Neuron (in vitro differentiated cells): ENCODE measurements around the gene EXOC3L4.

Source experiments
- H2AFZ ChIP-seq: one replicate; pipeline ENCODE4 v1.6.1; 2013; ENCODE audit warnings: low read depth, mild to moderate bottlenecking, inconsistent platforms, low read length, moderate library complexity
- H3K27me3 ChIP-seq: one replicate; pipeline ENCODE4 v1.6.1; 2013; ENCODE audit warnings: low read length; ENCODE audit not compliant: insufficient read depth
- H3K36me3 ChIP-seq: one replicate; pipeline ENCODE4 v1.6.1; 2013; ENCODE audit warnings: low read length; ENCODE audit not compliant: insufficient read depth
- H3K4me1 ChIP-seq: one replicate; pipeline ENCODE4 v1.6.1; 2013; ENCODE audit warnings: low read length; ENCODE audit not compliant: insufficient read depth
- H3K4me3 ChIP-seq: 2 replicates; pipeline ENCODE4 v1.5.1; 2013; ENCODE audit warnings: mild to moderate bottlenecking, low read length, moderate library complexity
- H3K9me3 ChIP-seq: one replicate; pipeline ENCODE4 v1.6.1; 2013; ENCODE audit warnings: low read length

EXOC3L4 gene

DNA sequence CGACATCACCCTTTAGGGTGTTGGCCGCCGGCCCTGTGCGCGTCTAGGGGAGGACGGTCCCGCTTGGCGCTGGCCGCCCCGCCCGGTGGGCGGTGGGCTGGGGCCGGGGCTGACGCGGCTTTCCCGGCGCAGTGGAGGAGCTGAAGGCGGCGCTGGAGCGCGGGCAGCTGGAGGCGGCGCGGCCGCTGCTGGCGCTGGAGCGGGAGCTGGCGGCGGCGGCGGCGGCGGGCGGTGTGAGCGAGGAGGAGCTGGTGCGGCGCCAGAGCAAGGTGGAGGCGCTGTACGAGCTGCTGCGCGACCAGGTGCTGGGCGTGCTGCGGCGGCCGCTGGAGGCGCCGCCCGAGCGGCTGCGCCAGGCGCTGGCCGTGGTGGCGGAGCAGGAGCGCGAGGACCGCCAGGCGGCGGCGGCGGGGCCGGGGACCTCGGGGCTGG is 32.4 kb downstream of the EXOC3L4 start:
- Histone ChIP-seq H2AFZ (peak overlapping the region; percentile 8), H3K4me3 (peak overlapping the region; percentile 9), H3K36me3 (no peaks in the 10 kb centered on the region), H3K9me3 (no peaks in the 10 kb centered on the region), H3K4me1 (peaks cover 7% of the 10 kb centered on the region), H3K27me3 (peaks cover 54% of the 10 kb centered on the region)

- H3K36me3 ChIP-seq, result no peaks in the 10 kb centered on the region
- H2AFZ ChIP-seq, result no peak overlapping the region
- H3K4me1 ChIP-seq, result peaks cover 2% of the 10 kb centered on the region
- H3K27me3 ChIP-seq, result peaks cover 49% of the 10 kb centered on the region
- no peaks in the 10 kb centered on the region for H3K9me3 ChIP-seq
- H3K4me3 ChIP-seq, result no peak overlapping the region
These were observed 32.8 kb downstream of the EXOC3L4 start for GRCh38 chr14:103127356-103127755.

GRCh38 chr14:103127861-103128598 is 33.5 kb downstream of the EXOC3L4 start:
- Histone ChIP-seq H3K36me3 (no peaks in the 10 kb centered on the region), H3K27me3 (peaks cover 49% of the 10 kb centered on the region), H3K4me1 (no peaks in the 10 kb centered on the region), H3K4me3 (no peak overlapping the region), H2AFZ (no peak overlapping the region), H3K9me3 (no peaks in the 10 kb centered on the region)

DNA sequence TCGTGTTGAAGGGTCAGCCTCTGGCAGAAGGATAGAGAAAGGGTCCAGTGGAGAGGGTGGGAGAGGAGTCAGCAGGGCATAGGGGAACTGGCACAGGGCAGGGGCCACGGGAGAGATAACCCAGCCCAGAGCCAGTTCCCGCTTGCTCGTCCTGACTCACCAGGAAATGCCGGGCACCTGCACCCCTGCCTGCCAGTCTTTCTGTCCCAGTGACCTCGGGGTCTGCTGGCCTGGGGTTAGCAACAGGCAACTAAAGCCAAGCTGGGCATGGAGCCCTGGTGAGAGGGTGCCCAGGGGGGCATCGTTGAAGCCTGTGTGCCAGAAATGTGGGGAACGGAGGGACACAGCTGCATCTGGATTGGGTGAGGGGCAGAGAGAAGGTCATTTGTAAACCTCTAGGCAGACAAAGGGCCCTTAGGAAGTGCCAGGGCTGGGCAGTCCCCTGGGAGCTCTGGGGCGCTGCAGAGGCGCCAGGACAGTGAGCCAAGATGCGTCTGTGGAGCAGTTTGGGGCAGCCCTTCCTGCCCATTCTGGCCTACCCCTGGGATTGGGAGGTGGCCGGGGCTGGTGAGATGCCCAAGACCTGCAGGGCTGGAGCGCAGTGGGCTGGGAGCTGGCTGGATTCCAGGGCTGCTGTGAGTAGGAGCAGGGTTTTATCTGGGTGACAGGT is 34.2 kb downstream of the EXOC3L4 start:
- no peak overlapping the region for H3K4me3 ChIP-seq
- H3K4me1 ChIP-seq, result no peaks in the 10 kb centered on the region
- H3K36me3 ChIP-seq, result no peaks in the 10 kb centered on the region
- no peak overlapping the region for H2AFZ ChIP-seq
- no peaks in the 10 kb centered on the region for H3K9me3 ChIP-seq
- peaks cover 52% of the 10 kb centered on the region for H3K27me3 ChIP-seq

GRCh38 chr14:103129301-103130016 is 34.9 kb downstream of the EXOC3L4 start:
- no peaks in the 10 kb centered on the region for H3K4me1 ChIP-seq
- H3K36me3 ChIP-seq, result no peaks in the 10 kb centered on the region
- H2AFZ ChIP-seq, result no peak overlapping the region
- H3K9me3 ChIP-seq, result no peaks in the 10 kb centered on the region
- H3K27me3 ChIP-seq, result peaks cover 52% of the 10 kb centered on the region
- H3K4me3 ChIP-seq, result no peak overlapping the region

- H3K36me3 ChIP-seq, result no peaks in the 10 kb centered on the region
- no peak overlapping the region for H2AFZ ChIP-seq
- peaks cover 52% of the 10 kb centered on the region for H3K27me3 ChIP-seq
- no peak overlapping the region for H3K4me3 ChIP-seq
- no peaks in the 10 kb centered on the region for H3K4me1 ChIP-seq
- no peaks in the 10 kb centered on the region for H3K9me3 ChIP-seq
These were observed 35.7 kb downstream of the EXOC3L4 start for GRCh38 chr14:103130017-103130764.

DNA sequence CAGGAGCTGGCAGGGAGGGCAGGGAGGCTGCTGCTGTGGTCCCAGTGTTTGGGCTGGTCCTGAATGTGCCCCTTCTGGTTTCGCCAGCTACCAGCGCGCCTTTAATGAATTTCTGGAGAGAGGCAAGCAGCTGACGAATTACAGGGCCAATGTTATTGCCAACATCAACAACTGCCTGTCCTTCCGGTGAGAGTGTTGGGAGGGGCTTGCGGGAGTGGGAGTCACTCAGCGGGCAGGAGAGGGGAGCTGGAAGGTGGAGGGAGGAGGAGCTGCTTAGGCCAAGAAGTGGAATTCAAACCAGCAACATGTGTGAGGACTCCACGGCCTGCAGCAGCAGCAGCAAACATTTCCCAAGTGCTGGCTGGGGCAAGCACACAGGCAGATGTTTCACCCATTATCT is 36.4 kb downstream of the EXOC3L4 start:
- H3K36me3 ChIP-seq, result no peaks in the 10 kb centered on the region
- H2AFZ ChIP-seq, result no peak overlapping the region
- H3K4me3 ChIP-seq, result no peak overlapping the region
- peaks cover 44% of the 10 kb centered on the region for H3K27me3 ChIP-seq
- no peaks in the 10 kb centered on the region for H3K4me1 ChIP-seq
- H3K9me3 ChIP-seq, result no peaks in the 10 kb centered on the region

GRCh38 chr14:103131580-103131979 is 37.1 kb downstream of the EXOC3L4 start:
- Histone ChIP-seq H3K4me3 (no peak overlapping the region), H3K27me3 (peaks cover 40% of the 10 kb centered on the region), H3K36me3 (no peaks in the 10 kb centered on the region), H3K9me3 (no peaks in the 10 kb centered on the region), H3K4me1 (no peaks in the 10 kb centered on the region), H2AFZ (no peak overlapping the region)

DNA sequence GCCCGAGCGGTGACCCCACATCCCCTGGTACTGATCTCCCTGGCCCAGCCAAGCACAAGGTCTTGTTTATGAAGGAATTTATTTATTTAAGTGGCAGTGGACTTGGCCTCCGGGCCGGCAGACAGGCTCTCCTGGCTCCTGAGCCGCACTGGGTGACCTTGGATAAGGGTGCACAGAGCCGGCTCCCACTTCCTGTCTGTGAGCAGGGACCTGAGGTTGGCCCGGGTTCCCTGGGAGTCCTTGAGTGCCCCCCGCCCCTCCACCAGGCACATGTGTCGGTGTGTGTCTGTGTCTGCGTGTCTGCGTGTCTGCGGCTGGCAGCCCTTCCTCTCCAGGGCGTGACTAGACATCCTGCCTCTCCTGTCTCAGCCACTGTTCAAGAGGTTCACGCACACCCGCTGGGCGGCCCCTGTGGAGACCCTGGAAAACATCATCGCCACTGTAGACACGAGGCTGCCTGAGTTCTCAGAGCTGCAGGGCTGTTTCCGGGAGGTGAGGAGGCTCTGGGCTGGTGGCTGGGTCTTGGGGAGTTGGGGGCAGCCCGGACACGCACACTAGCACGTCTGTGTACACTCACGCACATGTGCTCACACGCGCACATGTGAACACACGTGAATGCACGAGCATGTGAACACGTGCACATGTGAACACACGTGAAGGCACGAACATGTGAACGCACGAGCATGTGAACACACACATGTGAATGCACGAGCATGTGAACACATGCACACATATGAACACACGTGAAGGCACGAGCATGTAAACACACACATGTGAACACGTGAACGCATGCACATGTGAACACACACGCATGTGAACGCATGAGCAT is 38.1 kb downstream of the EXOC3L4 start:
- Histone ChIP-seq H3K9me3 (no peaks in the 10 kb centered on the region), H2AFZ (no peak overlapping the region), H3K36me3 (no peaks in the 10 kb centered on the region), H3K4me3 (no peak overlapping the region), H3K27me3 (peaks cover 42% of the 10 kb centered on the region), H3K4me1 (no peaks in the 10 kb centered on the region)

GRCh38 chr14:103133210-103134140 is 39.0 kb downstream of the EXOC3L4 start:
- no peaks in the 10 kb centered on the region for H3K9me3 ChIP-seq
- no peaks in the 10 kb centered on the region for H3K36me3 ChIP-seq
- peaks cover 39% of the 10 kb centered on the region for H3K27me3 ChIP-seq
- no peaks in the 10 kb centered on the region for H3K4me1 ChIP-seq
- H3K4me3 ChIP-seq, result no peak overlapping the region
- H2AFZ ChIP-seq, result no peak overlapping the region

- no peaks in the 10 kb centered on the region for H3K9me3 ChIP-seq
- no peak overlapping the region for H2AFZ ChIP-seq
- H3K4me3 ChIP-seq, result no peak overlapping the region
- peaks cover 39% of the 10 kb centered on the region for H3K27me3 ChIP-seq
- peaks cover 2% of the 10 kb centered on the region for H3K4me1 ChIP-seq
- H3K36me3 ChIP-seq, result no peaks in the 10 kb centered on the region
These were observed 39.9 kb downstream of the EXOC3L4 start for GRCh38 chr14:103134405-103134804.
